Measurements from ENCODE around the gene DNAJC16.
A peak's percentile ranks its signal among the peaks of the same experiment; 100 is the strongest.
"Not testable (repeated sequence)": the region's sequence is repeated elsewhere in the genome, so short reads cannot be mapped to it uniquely, and the experiment has no call there.

The DNAJC16 gene

DNA sequence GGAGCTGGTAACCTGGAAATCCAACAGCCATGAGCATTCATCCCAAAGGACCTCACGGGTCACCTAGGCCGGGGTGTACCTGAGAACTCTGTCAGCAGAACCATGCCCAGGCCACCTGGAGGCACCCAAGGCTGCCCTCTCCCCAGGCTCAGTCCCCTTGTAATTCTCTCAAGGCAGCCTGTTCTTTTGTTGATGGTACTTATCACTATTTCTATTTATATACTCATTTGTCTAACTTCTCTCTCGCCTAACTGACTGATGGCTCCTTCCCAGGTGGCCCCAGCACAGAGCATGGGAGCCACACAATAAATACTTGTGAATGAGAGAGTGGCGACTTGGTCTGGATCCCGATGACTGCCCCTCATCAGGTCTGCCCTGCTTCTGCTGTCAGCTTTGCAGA is 19.4 kb upstream of the DNAJC16 start:
- DNase-seq, result no peak

DNA sequence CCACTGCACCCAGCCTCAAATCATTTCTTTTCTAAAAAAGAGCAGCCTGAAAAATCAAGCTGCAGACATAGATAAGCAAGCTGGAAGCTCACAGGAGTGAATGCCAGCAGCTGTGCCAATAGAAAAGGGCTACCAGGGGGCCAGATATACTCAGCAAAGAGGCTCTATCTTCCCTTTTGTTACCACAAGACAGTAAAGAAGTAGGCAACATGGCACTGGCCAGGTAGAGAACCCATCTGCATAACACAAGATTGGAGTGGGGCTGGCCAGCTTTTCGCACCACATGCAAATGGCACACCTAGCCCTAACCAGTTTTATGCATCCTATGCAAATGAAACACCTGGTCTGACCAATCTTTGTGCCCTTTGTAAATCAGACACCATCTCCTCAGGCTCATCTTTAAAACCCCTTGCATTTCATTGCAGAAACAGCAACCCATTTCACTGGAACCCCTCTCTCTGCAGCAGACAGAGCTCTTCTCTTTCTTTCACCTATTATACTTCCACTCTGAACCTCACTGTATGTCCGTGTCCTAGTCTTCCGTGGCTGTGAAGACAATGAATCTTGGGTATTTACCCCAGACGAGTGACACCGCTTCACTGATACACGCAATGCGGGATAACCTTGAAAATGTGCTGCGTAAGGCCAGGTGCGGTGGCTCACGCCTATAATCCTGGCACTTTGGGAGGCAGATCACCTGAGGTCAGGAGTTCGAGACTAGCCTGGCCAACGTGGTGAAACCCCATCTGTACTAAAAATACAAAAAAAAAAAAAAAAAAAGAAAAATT is 17.8 kb upstream of the DNAJC16 start:
- DNase-seq, result no peak

DNA sequence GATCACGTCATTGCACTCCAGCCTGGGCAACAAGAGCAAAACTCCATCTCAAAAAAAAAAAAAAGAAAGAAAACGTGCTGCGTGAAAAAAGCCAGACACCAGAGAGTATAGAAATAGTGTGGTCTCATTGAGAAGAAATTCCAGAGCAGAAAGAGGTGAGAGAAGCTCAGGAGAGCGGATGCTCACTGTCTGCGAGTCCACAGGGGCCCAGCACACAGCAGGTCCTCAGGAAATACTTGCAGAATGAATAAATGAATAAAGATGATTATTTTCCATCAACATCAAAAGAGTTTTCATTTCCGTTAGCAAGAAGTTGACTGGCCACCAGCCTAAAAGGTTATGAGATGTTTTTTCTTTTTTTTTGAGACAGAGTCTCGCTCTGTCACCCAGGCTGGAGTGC is 17.1 kb upstream of the DNAJC16 start:
- DNase-seq, result no peak

DNA sequence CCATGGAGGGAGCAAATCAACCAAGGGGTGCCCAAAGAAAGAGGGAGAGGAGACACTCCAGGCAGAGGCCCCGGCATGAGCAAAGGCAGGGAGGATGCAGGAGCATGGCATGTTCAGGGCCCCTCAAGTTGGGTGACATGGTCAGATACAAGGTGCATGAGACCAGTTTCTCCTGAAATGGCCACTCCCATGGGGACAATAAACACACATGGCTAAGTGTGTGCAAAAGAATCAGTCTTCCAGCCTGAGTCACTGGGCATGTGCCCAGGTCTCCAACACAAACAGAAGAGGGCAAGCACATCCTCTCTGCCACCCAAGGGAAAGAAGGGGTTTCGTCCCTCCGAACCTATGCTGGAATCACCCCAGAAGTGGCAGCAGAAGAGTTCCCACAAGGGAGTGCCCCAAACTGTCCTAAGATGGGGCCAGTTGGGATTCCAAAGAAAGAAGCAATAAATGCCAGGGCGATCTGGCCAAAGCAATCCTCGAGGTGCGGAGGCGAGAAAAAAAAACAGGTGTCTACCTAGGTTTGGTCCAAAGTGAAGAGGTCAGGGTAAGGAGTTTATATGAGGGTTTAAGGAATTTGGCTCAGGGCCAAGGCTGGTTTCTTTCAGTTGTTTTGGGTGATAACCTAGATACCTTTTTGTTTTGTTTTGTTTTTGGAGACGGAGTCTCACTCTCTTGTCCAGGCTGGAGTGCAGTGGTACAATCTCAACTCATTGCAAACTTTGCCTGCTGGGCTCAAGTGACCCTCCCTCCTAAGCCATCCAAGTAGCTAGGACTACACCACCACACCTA is 15.8 kb upstream of the DNAJC16 start:
- DNase-seq, result no peak

DNA sequence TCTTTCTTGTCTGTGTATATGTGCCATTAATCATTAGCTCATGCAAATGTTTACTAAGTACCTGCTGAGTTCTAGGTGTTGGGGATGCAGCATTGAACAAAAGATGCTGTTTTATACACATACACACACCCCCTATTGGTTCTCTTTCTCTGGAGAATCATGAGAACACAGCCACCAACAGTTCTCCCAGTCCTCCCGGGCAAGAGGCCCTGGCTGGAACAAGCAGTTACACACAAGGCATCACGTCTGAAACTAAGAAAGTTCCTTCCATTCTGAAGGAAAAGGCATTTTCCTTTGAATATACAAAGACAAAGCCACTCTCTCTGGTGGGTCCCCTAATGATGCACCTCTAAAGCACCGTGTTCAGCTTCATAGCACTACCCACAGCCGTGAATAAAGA is 13.5 kb upstream of the DNAJC16 start:
- no peak for DNase-seq

DNA sequence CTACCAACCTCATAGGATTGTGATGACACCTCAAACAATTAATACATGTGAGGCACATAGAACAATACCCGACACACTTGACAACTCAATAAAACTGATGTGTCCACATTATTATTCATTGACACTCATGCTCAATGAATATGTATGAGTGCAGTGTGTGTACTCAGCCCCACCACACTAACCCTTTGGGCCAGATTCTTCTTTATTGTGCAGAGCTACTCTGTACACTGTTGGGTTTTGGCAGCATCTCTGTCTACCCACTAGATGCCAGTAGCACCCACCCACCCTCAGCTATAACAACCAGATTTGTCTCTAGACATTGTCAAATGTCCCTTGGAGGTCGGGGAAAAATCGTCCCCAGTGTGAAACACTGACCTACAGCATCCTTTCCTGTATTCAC is 12.7 kb upstream of the DNAJC16 start:
- DNase-seq, result no peak

DNA sequence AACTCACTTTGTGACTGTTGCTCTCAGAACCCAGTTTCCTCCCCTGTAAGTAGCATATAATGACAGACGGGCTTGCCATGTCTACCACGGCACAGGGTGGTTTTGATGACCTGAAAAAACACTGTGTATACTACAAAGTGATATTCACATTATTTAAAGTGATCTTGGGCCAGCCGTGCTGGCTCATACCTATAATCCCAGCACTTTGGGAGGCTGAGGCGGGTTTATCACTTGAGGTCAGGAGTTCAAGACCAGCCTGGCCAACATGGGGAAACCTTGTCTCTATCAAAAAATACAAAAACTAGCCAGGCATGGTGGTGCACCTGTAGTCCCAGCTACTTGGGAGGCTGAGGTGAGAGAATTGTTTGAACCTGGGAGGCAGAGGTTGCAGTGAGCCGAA is 12.1 kb upstream of the DNAJC16 start:
- not testable (repeated sequence) for DNase-seq

DNA sequence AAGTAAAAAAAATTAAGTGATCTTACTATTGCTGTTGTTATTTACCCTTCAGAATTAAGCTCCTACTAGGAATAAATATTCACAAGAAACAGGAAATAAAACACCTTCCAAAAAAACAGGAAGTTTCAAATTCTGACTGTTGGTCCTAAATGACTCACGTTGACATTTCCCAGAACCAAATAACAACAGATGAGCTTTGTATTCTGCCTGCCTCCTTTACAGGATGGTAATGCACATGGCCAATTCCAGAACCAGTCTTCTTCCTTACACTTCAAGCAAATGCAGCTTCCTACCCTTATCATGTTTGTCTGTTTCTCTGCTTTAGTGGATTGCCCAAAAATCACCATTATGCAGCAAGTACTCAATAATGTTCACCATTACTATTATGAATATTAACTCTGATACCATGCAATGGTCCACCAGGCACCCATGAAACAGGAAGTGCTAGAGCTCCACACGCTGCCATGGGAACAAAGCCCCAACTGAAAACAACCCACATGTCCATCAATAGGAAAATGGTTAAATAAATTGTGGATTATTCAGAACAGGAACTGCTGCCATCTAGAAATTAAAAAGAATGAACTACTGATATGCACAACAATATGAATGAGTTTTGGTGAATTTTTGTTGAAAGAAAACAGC is 11.5 kb upstream of the DNAJC16 start:
- DNase-seq, result no peak

DNA sequence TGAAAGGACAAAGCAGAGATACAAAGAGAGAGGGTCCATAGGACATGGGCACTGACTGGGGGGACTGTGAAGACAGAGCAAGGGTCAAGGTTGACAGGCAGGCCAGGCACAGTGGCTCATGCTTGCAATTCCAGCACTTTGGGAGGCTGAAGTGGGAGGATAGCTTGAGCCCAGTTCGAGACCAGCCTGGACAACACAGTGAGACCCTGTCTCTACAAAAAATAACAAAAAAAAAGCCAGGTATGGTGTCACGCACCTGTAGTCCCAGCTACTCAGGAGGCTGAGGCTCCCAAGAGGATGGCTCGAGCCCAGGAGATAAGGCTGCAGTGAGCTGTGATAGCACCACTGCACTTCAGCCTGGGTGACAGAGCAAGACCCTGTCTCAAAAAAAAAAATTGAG is 7.0 kb upstream of the DNAJC16 start:
- DNase-seq, result no peak

DNA sequence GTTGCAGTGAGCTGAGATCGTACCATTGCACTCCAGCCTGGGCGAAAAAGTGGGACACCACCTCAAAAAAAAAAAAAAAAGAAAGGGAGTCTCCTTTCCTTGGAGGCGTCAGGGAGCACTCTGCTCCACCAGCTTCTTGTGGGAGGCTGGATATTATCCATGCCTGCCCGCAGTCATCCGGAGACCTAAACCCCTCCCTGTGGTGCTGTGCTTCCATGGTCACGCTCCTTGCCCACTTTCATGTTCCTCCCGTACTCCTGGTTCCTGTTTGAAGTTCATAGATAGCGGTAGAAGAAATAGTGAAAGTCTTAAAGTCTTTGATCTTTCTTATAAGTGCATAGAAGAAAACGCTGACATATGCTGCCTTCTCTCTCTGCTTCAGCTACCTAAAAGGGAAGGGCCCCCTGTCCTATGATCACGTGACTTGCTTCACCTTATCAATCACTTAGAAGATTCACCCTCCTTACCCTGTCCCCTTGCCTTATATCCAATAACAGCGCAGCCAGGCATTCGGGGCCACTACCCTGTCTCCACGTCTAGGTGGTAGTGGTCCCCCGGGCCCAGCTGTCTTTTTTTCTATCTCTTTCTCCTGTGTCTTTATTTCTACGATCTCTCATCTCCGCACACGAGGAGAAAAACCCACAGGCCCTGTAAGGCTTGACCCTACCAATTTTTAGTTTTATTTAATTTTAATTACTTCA is 5.3 kb upstream of the DNAJC16 start:
- not testable (repeated sequence) for DNase-seq

DNA sequence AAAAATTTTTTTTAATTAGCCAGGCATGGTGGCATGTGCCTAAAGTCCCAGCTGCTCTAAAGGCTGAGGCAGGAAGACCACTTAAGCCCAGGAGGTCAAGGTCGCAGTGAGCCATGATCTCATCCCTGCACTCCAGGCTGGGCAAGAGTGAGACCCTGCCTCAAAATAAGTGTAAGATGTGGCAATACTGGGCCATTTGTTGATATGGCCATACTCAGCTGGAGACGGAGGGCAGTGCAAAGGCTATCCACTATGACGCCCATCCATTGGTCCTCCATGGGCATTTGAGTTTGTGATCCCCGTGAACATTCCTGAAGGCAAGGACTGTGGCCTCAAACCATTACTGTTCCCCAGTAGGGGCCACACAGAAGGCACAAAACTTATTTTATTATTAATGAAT is 4.1 kb upstream of the DNAJC16 start:
- no peak for DNase-seq

DNA sequence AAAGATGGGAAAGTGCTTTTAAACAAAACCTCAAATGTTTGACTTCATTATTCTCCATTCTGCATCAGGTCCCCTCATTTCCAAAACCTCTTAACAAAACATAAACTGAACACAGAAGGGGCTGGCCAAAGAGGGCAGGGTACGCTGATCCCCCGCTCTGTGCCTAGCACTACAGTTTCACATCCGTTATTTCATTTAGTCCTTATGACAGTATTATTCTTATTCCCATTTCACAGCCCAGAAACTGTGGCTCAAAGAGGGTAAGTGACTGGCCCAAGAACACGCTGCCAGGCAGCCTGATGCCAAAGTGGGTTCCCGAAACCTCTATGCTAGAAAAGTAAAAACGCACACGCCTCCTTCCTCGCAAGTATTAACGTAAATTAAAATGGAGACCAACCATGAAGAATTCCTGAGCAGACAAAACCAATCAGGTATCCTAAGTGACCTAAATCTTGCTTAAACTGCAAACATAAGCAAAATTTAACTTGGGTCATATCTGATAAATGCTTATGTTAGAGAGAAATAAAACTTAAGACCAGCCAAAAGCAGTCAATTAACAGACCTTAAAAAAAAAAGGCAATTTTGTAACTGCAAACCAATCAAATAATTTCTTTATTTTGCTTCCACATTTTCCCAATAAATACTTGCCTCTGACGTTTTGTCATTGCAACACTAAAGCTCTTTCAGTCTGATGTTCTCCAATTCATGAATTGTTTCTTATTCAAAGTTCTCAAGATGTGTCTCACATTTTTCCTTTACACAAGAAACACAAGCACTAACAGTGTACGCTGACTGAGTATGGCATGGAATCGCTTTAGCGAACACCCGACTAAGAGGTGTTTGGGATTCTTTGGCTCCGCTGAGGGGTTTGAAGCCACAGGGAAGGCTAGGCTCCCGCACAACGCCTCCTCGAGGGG is 3.3 kb upstream of the DNAJC16 start:
- peak; percentile 94 for DNase-seq

DNA sequence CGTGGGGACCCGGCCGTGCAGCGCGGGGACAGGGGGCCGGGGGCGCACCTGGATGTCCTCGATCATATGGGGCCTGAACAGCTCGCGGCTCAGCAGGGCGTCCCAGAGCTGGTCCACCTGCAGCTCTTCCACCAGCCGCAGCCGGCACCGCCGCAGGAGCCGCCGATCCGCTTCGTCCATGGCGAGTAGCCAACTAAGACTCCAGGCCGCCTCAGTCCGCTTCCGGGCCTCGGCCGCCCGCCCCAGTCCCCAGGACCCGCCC is 2.7 kb upstream of the DNAJC16 start, which contains the start of gene CASP9:
CASP9 (minus strand) TSS at position 195 of the 262 bp plus-strand sequence; CDS start at position 180, 15 bp downstream.
- DNase-seq, result no peak

DNA sequence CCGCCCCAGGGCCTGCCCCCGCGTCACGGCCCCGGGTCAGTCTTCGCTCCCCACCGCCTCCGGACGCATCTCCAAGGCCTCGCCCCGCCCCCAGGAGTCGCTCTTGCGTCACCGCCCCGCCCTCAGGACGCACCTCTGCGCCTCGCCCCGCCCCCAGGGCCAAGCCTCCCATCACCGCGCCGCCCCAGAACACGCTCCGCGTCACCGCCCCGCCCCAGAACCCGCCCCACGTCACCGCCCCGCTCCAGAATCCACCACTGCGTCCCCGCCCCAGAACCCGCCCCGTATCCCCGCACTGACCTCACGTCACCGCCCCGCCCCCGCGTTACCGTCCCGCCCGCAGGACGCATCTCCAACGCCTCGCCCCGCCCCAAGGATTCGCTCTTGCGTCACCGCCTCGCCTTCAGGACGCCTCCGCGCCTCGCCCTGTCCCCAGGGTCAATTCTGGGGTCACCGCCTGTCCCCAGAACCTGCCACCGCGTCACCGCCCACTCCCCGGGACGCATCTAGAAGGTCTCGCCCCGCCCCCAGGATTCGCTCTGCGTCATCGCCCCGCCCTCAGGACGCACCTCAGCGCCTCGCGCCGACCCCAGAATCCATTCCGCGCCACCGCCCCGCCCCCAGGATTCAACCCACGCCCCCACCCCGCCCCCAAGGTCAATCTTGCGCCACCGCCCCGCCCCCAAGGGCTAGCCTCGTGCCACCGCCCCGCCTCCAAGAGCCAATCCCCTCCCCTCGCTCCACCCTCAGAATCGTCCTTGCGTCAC is 2.2 kb upstream of the DNAJC16 start:
- DNase-seq, result peak; percentile 100

DNA sequence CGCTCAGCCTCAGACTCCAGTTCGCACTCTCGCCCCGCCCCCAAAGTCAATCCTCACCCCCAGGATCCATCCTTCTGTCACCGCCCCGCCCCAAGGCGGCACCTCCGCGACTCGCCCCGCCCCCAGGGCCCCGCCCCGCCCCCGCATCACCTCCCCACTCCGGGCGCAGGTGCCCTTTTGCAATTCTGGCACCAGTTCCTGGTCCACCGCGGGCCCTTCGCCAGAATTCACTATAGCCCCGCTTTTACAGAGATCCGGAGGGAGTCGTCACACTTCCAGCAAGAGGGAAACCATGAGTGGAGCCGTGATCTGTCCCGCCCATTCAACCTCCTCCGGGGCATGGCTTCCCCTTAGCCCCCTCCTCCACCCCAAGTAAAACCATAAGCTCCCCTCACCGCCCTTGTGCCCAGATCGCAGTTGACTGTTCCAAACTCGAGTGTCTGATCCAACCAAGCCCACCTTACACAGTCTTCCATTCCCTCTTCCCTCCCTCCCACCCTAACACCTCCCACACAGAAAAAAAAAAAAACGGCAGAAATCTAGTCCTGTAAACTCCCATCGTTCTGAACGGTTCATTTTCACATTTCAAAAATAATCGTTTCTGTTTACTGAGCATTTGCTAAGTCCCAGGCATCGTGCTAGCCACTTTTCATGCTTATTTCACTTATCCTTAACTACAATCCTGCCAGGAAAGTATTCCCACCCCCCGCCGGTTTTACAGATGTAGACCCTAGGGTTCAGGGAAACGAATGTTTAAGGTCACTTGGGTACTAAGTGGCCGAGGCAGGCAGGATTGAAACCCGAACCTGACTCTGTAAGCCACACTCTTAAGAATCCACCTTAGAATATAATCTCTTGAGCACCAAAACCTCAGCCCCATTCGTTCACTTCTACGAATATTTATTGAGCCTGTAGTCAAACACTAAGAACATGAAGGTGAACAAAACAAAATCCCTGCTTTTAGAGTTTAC is 1.3 kb upstream of the DNAJC16 start:
- DNase-seq, result peak; percentile 80

DNA sequence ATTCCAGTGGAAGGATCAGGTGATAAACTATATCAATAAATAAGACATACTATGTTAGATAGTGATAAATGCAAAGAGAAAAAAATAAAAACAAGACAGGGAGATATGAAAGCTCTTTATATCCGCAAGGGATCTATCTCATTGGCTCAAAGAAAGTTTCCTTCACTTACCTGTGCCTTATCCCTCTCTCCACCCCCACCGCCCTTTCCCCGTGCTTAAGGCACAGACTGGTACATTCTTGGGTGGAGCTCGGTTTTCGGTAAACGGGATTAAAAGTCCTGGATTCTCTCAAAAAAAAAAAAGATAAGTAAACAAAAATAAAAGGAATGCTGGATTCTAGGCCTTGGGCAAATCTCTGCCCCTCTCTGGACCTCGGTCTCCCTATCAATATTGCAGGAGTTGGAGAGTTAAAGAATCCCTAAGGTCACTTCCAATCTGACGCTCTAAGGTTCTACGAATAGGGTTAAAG is 593 bp upstream of the DNAJC16 start:
- peak; percentile 80 for DNase-seq

DNA sequence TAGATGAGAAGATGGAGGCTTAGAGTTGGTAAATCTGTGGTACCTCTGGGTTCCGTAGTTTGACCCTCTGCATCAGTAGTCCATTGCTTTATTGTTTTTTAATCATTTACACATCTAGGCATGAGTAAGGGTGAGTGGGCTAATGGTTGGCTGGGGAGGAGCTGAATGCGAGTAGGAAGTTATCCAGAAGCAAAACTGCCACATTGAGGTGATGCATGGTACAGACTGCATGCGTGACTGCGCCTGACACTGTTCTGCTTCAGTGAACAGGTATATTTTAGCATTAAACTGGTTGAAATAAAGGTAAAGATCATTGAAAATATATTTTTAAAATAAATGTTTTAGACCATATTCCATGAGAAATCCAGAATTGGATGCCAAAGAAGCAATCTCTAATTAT is 4.4 kb downstream of the DNAJC16 start:
- no peak for DNase-seq

DNA sequence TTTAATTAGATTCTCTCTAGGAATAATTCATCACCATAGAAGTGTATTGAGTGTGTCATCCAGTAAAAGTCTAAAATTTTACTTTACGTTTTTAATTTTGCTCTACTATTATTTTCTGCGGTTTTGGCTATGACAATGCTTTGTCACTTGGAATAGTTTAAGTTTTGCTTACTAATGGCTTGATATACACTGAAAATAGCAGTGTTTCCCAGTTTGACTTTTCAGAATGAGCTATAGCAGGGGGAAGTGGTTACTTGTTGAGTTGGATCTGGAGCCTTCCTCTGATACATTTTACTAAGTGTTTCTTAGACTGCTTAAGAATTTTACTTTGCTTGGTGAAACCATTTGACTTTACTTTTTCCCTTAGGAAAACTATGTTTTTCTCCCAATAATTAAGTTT is 5.0 kb downstream of the DNAJC16 start:
- DNase-seq, result no peak

DNA sequence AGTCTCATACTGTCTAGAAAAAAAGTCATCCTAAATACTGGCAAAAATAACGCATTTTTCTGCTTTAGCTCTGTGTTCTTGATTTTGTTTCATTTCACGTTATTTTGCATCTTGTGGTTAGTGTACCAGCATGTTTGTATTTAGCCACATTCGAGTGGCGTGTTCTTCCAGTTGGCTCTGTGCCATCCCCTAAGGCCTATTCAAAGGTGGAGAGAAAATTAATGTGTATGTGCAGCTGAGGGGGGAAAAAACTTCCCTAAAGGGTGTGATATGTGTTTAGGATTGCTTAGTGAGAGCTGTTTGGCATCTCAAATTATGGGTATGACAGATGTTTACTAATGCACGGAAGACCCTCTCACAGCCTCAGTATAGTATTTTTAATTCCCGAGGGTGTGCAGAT is 12.1 kb downstream of the DNAJC16 start:
- DNase-seq, result no peak

DNA sequence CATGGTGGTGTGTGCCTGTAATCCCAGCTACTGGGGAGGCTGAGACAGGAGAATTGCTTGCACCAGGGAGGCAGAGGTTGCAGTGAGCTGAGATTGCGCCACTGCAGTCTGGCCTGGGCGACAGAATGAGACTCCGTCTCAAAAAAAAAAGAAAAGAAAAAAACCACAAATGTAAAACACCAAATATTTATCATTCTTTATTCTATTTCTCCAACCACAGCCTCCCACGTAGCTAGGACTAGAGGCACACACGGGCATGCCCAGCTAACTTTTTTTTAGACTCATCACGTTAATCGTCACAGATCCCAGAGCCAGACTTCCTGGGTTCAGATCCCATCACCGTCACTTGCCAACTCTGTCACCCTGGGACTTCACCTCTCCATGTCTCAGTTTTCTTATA is 13.5 kb downstream of the DNAJC16 start:
- DNase-seq, result no peak

All from NCI-H510A treated with DMSO at 0.1 percent for 48 hours (cell line).